ENCODE results near the gene AKR1C2. TPM values are rescaled to one million over a fixed set of nuclear protein-coding genes. Genes with fewer than 3 reads are reported as not detected.
"Not testable (repeated sequence)": the region's sequence is repeated elsewhere in the genome, so short reads cannot be mapped to it uniquely, and the experiment has no call there.

Gene AKR1C2
- polyA plus RNA-seq, 1 donor from 2014 or later = not detected

- Mint-ChIP-seq H3K4me1 (no peaks in the 10 kb centered on the region), H3K36me3 (no peaks in the 10 kb centered on the region), H3K4me3 (no peak overlapping the region), H3K27me3 (no peaks in the 10 kb centered on the region), H3K9me3 (peaks cover 4 to 30% (median 10%) of the 10 kb centered on the region in 3 donors), H3K27ac (no peak overlapping the region)
These were observed 31.7 kb upstream of the AKR1C2 start for GRCh38 chr10:5035356-5035755.

- H3K4me1 Mint-ChIP-seq = no peaks in the 10 kb centered on the region
- no peaks in the 10 kb centered on the region for H3K27me3 Mint-ChIP-seq
- H3K27ac Mint-ChIP-seq = no peak overlapping the region
- no peak overlapping the region for H3K4me3 Mint-ChIP-seq
- no peaks in the 10 kb centered on the region for H3K36me3 Mint-ChIP-seq
- peaks cover 8 to 38% (median 12%) of the 10 kb centered on the region in 3 donors for H3K9me3 Mint-ChIP-seq
These were observed 30.9 kb upstream of the AKR1C2 start for GRCh38 chr10:5034588-5034987.

- Mint-ChIP-seq H3K27ac (no peak overlapping the region), H3K4me1 (no peaks in the 10 kb centered on the region), H3K9me3 (peaks cover 8 to 38% (median 19%) of the 10 kb centered on the region in 3 donors), H3K36me3 (no peaks in the 10 kb centered on the region), H3K27me3 (no peaks in the 10 kb centered on the region), H3K4me3 (no peak overlapping the region)
These were observed 29.6 kb upstream of the AKR1C2 start for GRCh38 chr10:5033061-5033778.

GRCh38 chr10:5032444-5032843, 28.8 kb upstream of the AKR1C2 start:
- peaks cover 8 to 35% (median 19%) of the 10 kb centered on the region in 3 donors for H3K9me3 Mint-ChIP-seq
- not testable (repeated sequence) for H3K4me3 Mint-ChIP-seq, H3K27ac Mint-ChIP-seq, H3K4me1 Mint-ChIP-seq, H3K27me3 Mint-ChIP-seq, H3K36me3 Mint-ChIP-seq

GRCh38 chr10:5031588-5031987, 27.9 kb upstream of the AKR1C2 start:
- not testable (repeated sequence) for H3K36me3 Mint-ChIP-seq, H3K27me3 Mint-ChIP-seq, H3K27ac Mint-ChIP-seq, H3K4me3 Mint-ChIP-seq, H3K4me1 Mint-ChIP-seq
- peaks cover 8 to 36% (median 19%) of the 10 kb centered on the region in 3 donors for H3K9me3 Mint-ChIP-seq

GRCh38 chr10:5030989-5031388, 27.3 kb upstream of the AKR1C2 start:
- Mint-ChIP-seq H3K36me3 (no peaks in the 10 kb centered on the region), H3K9me3 (peaks cover 8 to 41% (median 19%) of the 10 kb centered on the region in 3 donors), H3K4me3 (no peak overlapping the region), H3K27me3 (no peaks in the 10 kb centered on the region), H3K4me1 (no peaks in the 10 kb centered on the region), H3K27ac (no peak overlapping the region)

GRCh38 chr10:5025461-5025881, 21.8 kb upstream of the AKR1C2 start:
- H3K27me3 Mint-ChIP-seq, H3K36me3 Mint-ChIP-seq: not testable (repeated sequence)

GRCh38 chr10:5023177-5023805, 19.6 kb upstream of the AKR1C2 start:
- Mint-ChIP-seq H3K27me3 (peaks cover 1% of the 10 kb centered on the region), H3K27ac (no peak overlapping the region), H3K36me3 (no peaks in the 10 kb centered on the region), H3K9me3 (peaks cover 0 to 10% (median 1%) of the 10 kb centered on the region in 3 donors), H3K4me3 (no peak overlapping the region), H3K4me1 (no peaks in the 10 kb centered on the region)

More at GRCh38 chr10:5025461-5025881, 21.8 kb upstream of the AKR1C2 start:
- H3K4me3 Mint-ChIP-seq, H3K4me1 Mint-ChIP-seq, H3K27ac Mint-ChIP-seq: not testable (repeated sequence)
- peaks cover 4 to 19% (median 10%) of the 10 kb centered on the region in 3 donors for H3K9me3 Mint-ChIP-seq

- H3K4me3 Mint-ChIP-seq, H3K36me3 Mint-ChIP-seq, H3K4me1 Mint-ChIP-seq, H3K27me3 Mint-ChIP-seq, H3K27ac Mint-ChIP-seq: not testable (repeated sequence)
- H3K9me3 Mint-ChIP-seq = peaks cover 0 to 10% (median 0%) of the 10 kb centered on the region in 3 donors
These were observed 18.1 kb upstream of the AKR1C2 start for GRCh38 chr10:5021624-5022290.

GRCh38 chr10:5019770-5020612, 16.3 kb upstream of the AKR1C2 start:
- H3K27me3 Mint-ChIP-seq, H3K4me1 Mint-ChIP-seq, H3K36me3 Mint-ChIP-seq, H3K9me3 Mint-ChIP-seq, H3K4me3 Mint-ChIP-seq, H3K27ac Mint-ChIP-seq: not testable (repeated sequence)

GRCh38 chr10:5018671-5019277, 15.1 kb upstream of the AKR1C2 start:
- H3K36me3 Mint-ChIP-seq, H3K9me3 Mint-ChIP-seq, H3K27me3 Mint-ChIP-seq, H3K4me3 Mint-ChIP-seq, H3K27ac Mint-ChIP-seq, H3K4me1 Mint-ChIP-seq: not testable (repeated sequence)

GRCh38 chr10:5018134-5018533, 14.5 kb upstream of the AKR1C2 start:
- Mint-ChIP-seq H3K27me3 (peaks cover 2% of the 10 kb centered on the region), H3K4me3 (no peak overlapping the region), H3K36me3 (no peaks in the 10 kb centered on the region), H3K4me1 (no peaks in the 10 kb centered on the region), H3K9me3 (no peaks in the 10 kb centered on the region), H3K27ac (no peak overlapping the region)

- no peaks in the 10 kb centered on the region for H3K9me3 Mint-ChIP-seq
- no peak overlapping the region for H3K27ac Mint-ChIP-seq
- no peaks in the 10 kb centered on the region for H3K36me3 Mint-ChIP-seq
- no peak overlapping the region for H3K4me3 Mint-ChIP-seq
- H3K27me3 Mint-ChIP-seq = peaks cover 1% of the 10 kb centered on the region
- no peaks in the 10 kb centered on the region for H3K4me1 Mint-ChIP-seq
These were observed 11.3 kb upstream of the AKR1C2 start for GRCh38 chr10:5014936-5015335.

- not testable (repeated sequence) for H3K4me1 Mint-ChIP-seq, H3K36me3 Mint-ChIP-seq, H3K9me3 Mint-ChIP-seq, H3K27ac Mint-ChIP-seq, H3K4me3 Mint-ChIP-seq, H3K27me3 Mint-ChIP-seq
These were observed 10.7 kb upstream of the AKR1C2 start for GRCh38 chr10:5014200-5014910.

All from IgD-negative memory B cell (primary cell).